Activated T-helper 2 cell treated with anti-CD3 and anti-CD28 coated beads, Interferon-gamma antibody, Interleukin-2, Interleukin-4, amounts not matched to agents 10 μg/mL and 5 μg/mL and 100 μg/mL, durations not matched to agents 14 hours and 24 hours and 36 hours (primary cell): ENCODE data around the gene ADCY9. TPM values are rescaled to one million over a fixed set of nuclear protein-coding genes. Genes with fewer than 3 reads are reported as not detected.
A peak's percentile ranks its signal among the peaks of the same experiment; 100 is the strongest.

Experiments used
- DNase-seq: peaks from one replicate; pipeline ENCODE4 v3.0.0; 2021; ENCODE audit warnings: low spot score
- H3K27ac Mint-ChIP-seq: one replicate; pipeline ENCODE4 v1.8.0; 2021; ENCODE audit warnings: mixed read lengths
- H3K27me3 Mint-ChIP-seq: one replicate; pipeline ENCODE4 v1.8.0; 2021; ENCODE audit warnings: low read depth, mixed read lengths
- H3K36me3 Mint-ChIP-seq: one replicate; pipeline ENCODE4 v1.8.0; 2021; ENCODE audit warnings: low read depth, mixed read lengths
- H3K4me1 Mint-ChIP-seq: one replicate; pipeline ENCODE4 v1.8.0; 2021; ENCODE audit warnings: low read depth, mixed read lengths
- H3K4me3 Mint-ChIP-seq: one replicate; pipeline ENCODE4 v1.8.0; 2021; ENCODE audit warnings: low read depth, mild to moderate bottlenecking, moderate library complexity, mixed read lengths
- H3K9me3 Mint-ChIP-seq: one replicate; pipeline ENCODE4 v1.8.0; 2021; ENCODE audit warnings: mixed read lengths
- intact Hi-C: fragments of 100-400 bp; cut with micrococcal nuclease; formaldehyde crosslinking; loops from one replicate; pipeline ENCODE4 v1.15.1; 2023
- total RNA-seq: library from RNA; stranded (reverse); gene quantifications from 2 replicates; pipeline ENCODE4 v1.2.3, GENCODE V29; 2022

Gene ADCY9
- total RNA-seq, 1 donor from 2014 or later: 7.7 TPM

GRCh38 chr16:4064950-4065352 lies 51.3 kb downstream of the ADCY9 start:
- peaks cover 9% of the 10 kb centered on the region for H3K4me1 Mint-ChIP-seq
- intact Hi-C loops: no loop called here
- H3K9me3 Mint-ChIP-seq: peaks cover 45% of the 10 kb centered on the region
- H3K27ac Mint-ChIP-seq: peak overlapping the region; percentile 78
- peaks cover 33% of the 10 kb centered on the region for H3K36me3 Mint-ChIP-seq
- peak overlapping the region; percentile 75 for H3K4me3 Mint-ChIP-seq
- peak; percentile 32 for DNase-seq
- peaks cover 2% of the 10 kb centered on the region for H3K27me3 Mint-ChIP-seq

GRCh38 chr16:4062212-4062802 lies 53.9 kb downstream of the ADCY9 start:
- H3K27ac Mint-ChIP-seq: no peak overlapping the region
- H3K4me1 Mint-ChIP-seq: peaks cover 14% of the 10 kb centered on the region
- no peak overlapping the region for H3K4me3 Mint-ChIP-seq
- H3K36me3 Mint-ChIP-seq: peaks cover 42% of the 10 kb centered on the region
- intact Hi-C loops: no loop called here
- H3K27me3 Mint-ChIP-seq: peaks cover 1% of the 10 kb centered on the region
- H3K9me3 Mint-ChIP-seq: peaks cover 59% of the 10 kb centered on the region
- DNase-seq: no peak

DNA sequence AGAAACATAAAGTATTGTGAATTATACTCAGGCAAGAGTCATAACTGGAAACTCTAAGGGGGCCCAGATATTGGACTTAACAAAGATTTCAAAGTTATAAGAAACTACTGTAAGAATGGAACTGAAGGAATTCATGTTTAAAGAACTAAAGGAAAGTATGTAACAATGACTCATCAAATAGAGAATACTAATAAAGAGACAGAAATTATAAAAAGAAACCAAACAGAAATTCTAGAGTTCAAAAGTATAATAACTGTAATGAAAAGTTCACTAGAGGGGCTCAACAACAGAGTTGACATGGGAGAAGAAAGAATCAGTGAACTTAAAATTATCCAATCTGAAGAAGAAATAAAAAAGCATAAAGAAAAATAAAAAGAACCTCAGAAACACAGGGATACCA lies 55.4 kb downstream of the ADCY9 start:
- Mint-ChIP-seq H3K27me3 (no peaks in the 10 kb centered on the region), H3K9me3 (peaks cover 59% of the 10 kb centered on the region), H3K27ac (no peak overlapping the region), H3K4me1 (peaks cover 12% of the 10 kb centered on the region), H3K36me3 (peaks cover 42% of the 10 kb centered on the region), H3K4me3 (no peak overlapping the region)
- DNase-seq: no peak
- intact Hi-C loops: no loop called here

- Mint-ChIP-seq H3K4me1 (peaks cover 9% of the 10 kb centered on the region), H3K4me3 (no peak overlapping the region), H3K9me3 (peaks cover 56% of the 10 kb centered on the region), H3K27me3 (no peaks in the 10 kb centered on the region), H3K36me3 (peaks cover 39% of the 10 kb centered on the region), H3K27ac (no peak overlapping the region)
- DNase-seq: no peak
- intact Hi-C loops: no loop called here
These were observed 56.2 kb downstream of the ADCY9 start for GRCh38 chr16:4060009-4060408.

DNA sequence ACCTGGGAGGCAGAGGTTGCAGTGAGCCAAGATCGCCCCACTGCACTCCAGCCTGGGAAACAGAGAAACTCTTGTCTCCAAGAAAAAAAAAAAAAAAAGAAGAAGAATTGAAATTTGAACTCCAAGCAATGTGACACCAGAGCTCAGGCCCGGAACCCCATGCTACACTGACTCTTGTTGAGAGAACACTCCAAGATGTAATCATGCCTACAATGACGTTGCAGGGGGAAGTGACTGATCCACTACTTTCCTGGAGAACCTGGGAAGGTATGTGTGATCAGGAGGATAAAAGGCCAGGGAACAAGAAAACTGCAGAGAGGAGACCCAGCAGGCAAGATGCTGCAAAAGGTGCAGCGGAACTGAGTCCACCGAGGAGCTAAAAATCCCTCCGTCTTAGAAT lies 57.9 kb downstream of the ADCY9 start:
- Mint-ChIP-seq H3K9me3 (peaks cover 48% of the 10 kb centered on the region), H3K36me3 (peaks cover 32% of the 10 kb centered on the region), H3K4me1 (peaks cover 7% of the 10 kb centered on the region), H3K27ac (no peak overlapping the region), H3K27me3 (no peaks in the 10 kb centered on the region), H3K4me3 (no peak overlapping the region)
- intact Hi-C loops: no loop called here
- DNase-seq: no peak

GRCh38 chr16:4057439-4057877 lies 58.8 kb downstream of the ADCY9 start:
- H3K4me3 Mint-ChIP-seq: no peak overlapping the region
- no peak for DNase-seq
- H3K4me1 Mint-ChIP-seq: peaks cover 9% of the 10 kb centered on the region
- no peak overlapping the region for H3K27ac Mint-ChIP-seq
- peaks cover 2% of the 10 kb centered on the region for H3K27me3 Mint-ChIP-seq
- H3K9me3 Mint-ChIP-seq: peaks cover 39% of the 10 kb centered on the region
- intact Hi-C loops: no loop called here
- H3K36me3 Mint-ChIP-seq: peaks cover 25% of the 10 kb centered on the region

- Mint-ChIP-seq H3K4me1 (peaks cover 9% of the 10 kb centered on the region), H3K4me3 (no peak overlapping the region)
These were observed 59.8 kb downstream of the ADCY9 start for GRCh38 chr16:4056161-4057105.

GRCh38 chr16:4055748-4056147 lies 60.5 kb downstream of the ADCY9 start:
- DNase-seq: no peak
- peaks cover 22% of the 10 kb centered on the region for H3K9me3 Mint-ChIP-seq
- H3K27ac Mint-ChIP-seq: no peak overlapping the region
- intact Hi-C loops: no loop called here
- peaks cover 2% of the 10 kb centered on the region for H3K27me3 Mint-ChIP-seq
- H3K4me3 Mint-ChIP-seq: no peak overlapping the region
- peaks cover 9% of the 10 kb centered on the region for H3K4me1 Mint-ChIP-seq
- H3K36me3 Mint-ChIP-seq: peaks cover 12% of the 10 kb centered on the region

More at GRCh38 chr16:4056161-4057105, 59.8 kb downstream of the ADCY9 start:
- Mint-ChIP-seq H3K27me3 (peaks cover 2% of the 10 kb centered on the region), H3K9me3 (peaks cover 29% of the 10 kb centered on the region), H3K27ac (no peak overlapping the region), H3K36me3 (peaks cover 19% of the 10 kb centered on the region)
- no peak for DNase-seq
- intact Hi-C loops: no loop called here

DNA sequence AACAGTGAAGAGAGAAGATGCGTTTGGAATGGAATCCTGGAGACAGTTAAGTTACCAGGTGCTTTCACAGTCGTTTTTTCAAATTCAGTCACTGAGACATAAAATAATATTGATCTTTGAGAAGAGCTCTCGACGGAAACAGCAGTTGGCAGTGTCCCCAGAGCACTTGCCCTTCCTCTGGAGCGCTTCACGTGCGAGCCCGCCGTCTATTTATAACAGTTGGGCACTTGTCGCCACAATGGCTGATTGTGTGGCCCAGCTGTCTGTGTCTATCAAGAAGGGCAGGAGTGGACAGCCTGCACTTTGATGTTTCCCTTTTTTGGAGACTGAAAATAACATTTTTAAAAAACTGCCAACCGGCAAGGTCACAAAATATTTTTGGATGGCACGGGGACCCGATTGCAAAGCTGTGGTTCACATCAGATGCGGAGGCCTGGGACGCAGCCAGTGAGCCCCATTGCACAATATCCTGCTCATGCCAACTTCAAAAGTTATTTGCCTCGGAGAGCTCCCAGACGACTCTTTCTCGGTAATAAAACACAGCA lies 62.9 kb downstream of the ADCY9 start:
- no peak overlapping the region for H3K27ac Mint-ChIP-seq
- H3K4me1 Mint-ChIP-seq: peaks cover 3% of the 10 kb centered on the region
- no peak overlapping the region for H3K4me3 Mint-ChIP-seq
- peaks cover under 1% of the 10 kb centered on the region for H3K36me3 Mint-ChIP-seq
- peaks cover 2% of the 10 kb centered on the region for H3K27me3 Mint-ChIP-seq
- intact Hi-C loops: no loop called here
- peaks cover 1% of the 10 kb centered on the region for H3K9me3 Mint-ChIP-seq
- DNase-seq: no peak

- Mint-ChIP-seq H3K27ac (no peak overlapping the region), H3K4me1 (peaks cover 3% of the 10 kb centered on the region), H3K9me3 (no peaks in the 10 kb centered on the region), H3K4me3 (no peak overlapping the region), H3K27me3 (peaks cover 2% of the 10 kb centered on the region), H3K36me3 (no peaks in the 10 kb centered on the region)
- no peak for DNase-seq
- intact Hi-C loops: no loop called here
These were observed 63.4 kb downstream of the ADCY9 start for GRCh38 chr16:4052801-4053293.

DNA sequence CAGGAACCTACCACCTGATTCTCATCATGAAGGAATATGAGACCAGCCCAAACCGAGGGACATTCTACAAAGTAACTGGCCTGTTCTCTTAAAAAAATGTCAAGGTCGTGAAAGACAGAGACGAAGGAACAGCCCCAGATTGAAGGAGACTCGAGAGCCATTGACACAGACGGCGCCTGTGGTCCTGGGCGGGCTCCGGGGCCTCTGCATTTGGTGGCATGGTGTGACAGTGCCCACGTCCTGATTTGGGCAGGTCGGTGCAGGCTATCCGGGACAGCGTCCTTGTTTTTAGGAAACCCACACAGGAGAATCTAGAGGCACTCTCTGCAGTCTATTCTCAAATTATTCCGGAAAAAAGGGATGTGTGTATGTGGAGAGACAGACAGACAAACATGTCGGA lies 64.1 kb downstream of the ADCY9 start:
- H3K4me1 Mint-ChIP-seq: peaks cover 3% of the 10 kb centered on the region

DNA sequence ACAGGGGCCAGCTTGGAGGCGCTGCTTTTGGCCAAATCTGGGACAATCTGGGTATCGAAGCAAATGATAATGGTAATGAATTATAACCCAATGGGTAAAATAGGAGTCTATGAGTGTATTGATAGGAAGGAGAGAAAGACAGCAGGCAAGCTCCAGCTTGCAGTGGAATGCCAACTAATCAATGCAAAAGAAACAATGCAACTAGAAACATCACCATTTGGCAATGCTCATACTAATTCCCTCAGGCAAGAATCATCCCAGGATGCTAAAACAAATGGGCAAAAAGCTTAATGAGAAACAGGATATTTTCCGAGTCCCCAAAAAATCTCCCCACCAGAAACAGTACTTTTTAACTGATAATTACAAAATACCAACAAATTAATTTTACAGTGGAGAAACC lies 64.7 kb downstream of the ADCY9 start:
- H3K4me1 Mint-ChIP-seq: peaks cover 3% of the 10 kb centered on the region
- no peak overlapping the region for H3K27ac Mint-ChIP-seq
- no peaks in the 10 kb centered on the region for H3K36me3 Mint-ChIP-seq
- intact Hi-C loops: no loop called here
- no peaks in the 10 kb centered on the region for H3K9me3 Mint-ChIP-seq
- peaks cover 2% of the 10 kb centered on the region for H3K27me3 Mint-ChIP-seq
- no peak for DNase-seq
- no peak overlapping the region for H3K4me3 Mint-ChIP-seq

More for the DNA sequence above, 64.1 kb downstream of the ADCY9 start:
- DNase-seq: no peak
- Mint-ChIP-seq H3K36me3 (no peaks in the 10 kb centered on the region), H3K9me3 (no peaks in the 10 kb centered on the region), H3K27ac (no peak overlapping the region), H3K27me3 (peaks cover 2% of the 10 kb centered on the region), H3K4me3 (no peak overlapping the region)
- intact Hi-C loops: no loop called here

DNA sequence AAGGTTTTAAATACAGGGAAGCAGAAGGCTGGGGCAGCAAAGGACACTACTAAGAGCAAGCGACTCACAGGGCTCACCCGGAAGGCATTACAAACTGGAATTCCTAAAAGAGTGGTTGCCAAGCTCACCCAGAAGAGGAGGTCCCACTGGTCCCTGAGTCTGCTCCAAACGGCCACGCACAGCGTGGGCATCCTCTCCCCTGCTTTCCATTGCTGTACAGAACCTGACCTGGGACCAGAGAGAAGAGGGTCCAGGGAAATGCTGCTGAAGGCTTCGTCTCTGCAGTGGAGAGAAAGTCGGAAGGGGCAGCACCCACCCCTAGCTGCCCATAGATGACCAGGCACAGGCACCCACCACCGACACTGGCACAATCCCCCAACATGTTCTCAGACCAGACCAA lies 67.2 kb downstream of the ADCY9 start:
- no peak for DNase-seq
- Mint-ChIP-seq H3K36me3 (no peaks in the 10 kb centered on the region), H3K9me3 (no peaks in the 10 kb centered on the region), H3K27me3 (peaks cover 6% of the 10 kb centered on the region), H3K4me1 (peaks cover 3% of the 10 kb centered on the region), H3K4me3 (no peak overlapping the region), H3K27ac (no peak overlapping the region)
- intact Hi-C loops: no loop called here
